ENCODE measurements around the gene AFAP1L2.

AFAP1L2 gene

GRCh38 chr10:114258274-114258840 lies 145.9 kb downstream of the AFAP1L2 start:
- no peak for DNase-seq

GRCh38 chr10:114257498-114257897 lies 146.8 kb downstream of the AFAP1L2 start:
- no peak for DNase-seq

DNA sequence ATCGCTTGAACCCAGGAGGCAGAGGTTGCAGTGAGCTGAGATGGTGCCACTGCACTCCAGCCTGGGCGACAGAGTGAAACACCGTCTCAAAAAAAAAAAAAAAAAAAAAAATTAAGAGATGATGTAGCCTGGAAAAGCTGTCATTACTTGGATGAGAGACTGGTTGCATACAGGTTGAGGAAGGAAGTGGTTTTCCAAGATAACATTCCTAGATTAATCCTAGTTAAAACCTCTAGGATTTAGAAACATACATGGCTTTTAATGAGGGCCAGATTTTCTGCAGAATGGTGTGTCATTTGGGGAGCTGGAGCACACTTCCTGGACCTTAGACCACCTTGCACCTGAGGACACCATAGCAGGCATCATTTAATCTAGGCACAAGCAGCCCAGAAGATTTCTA lies 147.5 kb downstream of the AFAP1L2 start:
- no peak for DNase-seq

DNA sequence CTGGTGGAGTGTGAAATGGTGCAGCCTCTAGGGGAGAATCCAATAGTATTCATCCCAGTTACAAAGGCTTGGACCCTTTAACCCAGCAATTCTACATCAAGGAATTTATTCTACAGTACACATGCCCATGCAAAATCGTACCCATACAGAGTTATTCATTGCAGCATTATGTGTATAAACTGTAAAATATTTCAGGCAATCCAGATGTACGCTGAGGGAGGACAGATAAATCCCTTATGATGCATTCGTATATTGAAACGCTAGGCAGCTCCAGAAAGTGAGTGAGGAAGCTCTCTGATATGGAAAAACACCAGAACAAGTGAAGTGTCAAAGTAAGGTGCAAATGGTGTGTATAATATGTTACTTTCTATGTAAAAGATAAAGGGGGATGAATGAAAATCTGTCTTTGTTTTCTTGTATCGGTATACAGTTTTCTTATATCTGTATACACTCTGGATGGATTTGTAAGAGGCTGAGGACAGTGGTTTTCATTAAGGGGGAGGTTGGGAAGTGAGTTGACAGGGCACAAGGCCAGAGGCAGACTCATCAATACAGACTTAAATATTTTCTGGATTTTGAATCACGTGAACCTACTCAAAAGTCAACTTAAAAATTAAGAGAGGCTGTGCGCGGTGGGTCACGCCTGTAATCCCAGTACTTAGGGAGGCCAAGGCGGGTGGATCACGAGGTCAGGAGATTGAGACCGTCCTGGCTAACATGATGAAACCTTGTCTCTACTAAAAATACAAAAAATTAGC lies 148.1 kb downstream of the AFAP1L2 start:
- no peak for DNase-seq

- no peak for DNase-seq
Observed at GRCh38 chr10:114255227-114255626, 149.1 kb downstream of the AFAP1L2 start.

DNA sequence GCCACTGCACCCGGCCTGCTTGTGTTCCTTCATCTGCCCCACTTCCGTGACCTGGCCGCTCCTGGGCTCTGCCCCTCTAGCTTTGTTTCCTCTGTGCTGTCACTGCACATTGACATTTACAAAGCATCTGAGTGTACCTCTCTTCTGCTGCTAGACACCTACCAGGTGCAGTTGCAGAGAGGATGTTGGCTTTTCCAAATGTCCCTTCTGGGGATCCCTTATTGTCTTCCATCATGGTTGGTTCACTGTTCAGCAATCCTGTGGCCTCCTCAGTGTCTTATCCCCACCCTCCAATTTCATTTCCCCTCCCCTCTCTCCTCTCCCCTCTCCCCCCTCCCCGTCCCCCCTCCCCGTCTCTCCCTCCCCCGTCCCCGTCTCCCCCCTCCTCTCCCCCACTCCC lies 151.4 kb downstream of the AFAP1L2 start:
- DNase-seq = no peak

- DNase-seq = no peak
Observed at GRCh38 chr10:114252092-114252491, 152.2 kb downstream of the AFAP1L2 start.

GRCh38 chr10:114250716-114251115 lies 153.6 kb downstream of the AFAP1L2 start:
- DNase-seq = no peak

GRCh38 chr10:114250236-114250635 lies 154.1 kb downstream of the AFAP1L2 start:
- no peak for DNase-seq

DNA sequence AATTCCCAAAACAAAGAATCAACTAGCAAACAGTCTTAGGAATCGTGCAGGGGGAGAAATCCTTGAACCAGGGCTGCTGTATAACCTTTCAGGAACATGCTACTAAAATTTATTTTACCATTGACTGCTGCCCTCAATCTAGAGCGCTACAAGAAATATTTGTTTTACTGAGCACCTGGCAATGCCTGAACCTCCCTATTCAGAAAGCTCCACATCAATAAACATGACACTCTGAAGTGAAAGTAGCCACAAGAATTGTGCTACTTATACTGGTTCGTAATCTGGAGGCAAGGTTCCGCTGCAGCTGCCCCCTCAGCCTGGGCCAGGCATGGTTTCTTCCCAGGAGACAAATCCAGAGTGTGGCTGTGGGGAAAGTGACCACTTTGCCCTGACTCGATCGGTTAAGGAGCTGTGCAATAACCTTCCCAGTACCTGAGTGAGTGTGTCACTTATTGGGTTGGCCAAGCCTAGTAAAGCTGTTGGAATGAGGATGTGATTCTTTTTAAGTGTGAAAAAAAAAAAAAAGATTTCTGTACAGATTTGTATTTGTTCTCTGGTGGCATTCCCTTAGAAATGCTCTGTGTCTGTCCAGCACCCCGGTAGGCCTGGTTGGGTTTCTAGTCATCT lies 157.5 kb downstream of the AFAP1L2 start:
- DNase-seq = no peak

- no peak for DNase-seq
Observed at GRCh38 chr10:114245121-114245791, 159.0 kb downstream of the AFAP1L2 start.

Measured in suppressor macrophage treated with lipopolysaccharide for 4 hours (primary cell).